CD14-positive monocyte (primary cell): ENCODE measurements around the gene OR2Y1. TPM values are rescaled to one million over a fixed set of nuclear protein-coding genes. Genes with fewer than 3 reads are reported as not detected.
A peak's percentile ranks its signal among the peaks of the same experiment; 100 is the strongest.
"Not testable (repeated sequence)": the region's sequence is repeated elsewhere in the genome, so short reads cannot be mapped to it uniquely, and the experiment has no call there.

Experiments used
- DNase-seq, 3 donors: peaks; one replicate each; pipeline ENCODE4 v3.0.0-alpha.2; 2011 to 2022
- H2AFZ ChIP-seq: 2 replicates; pipeline ENCODE4 v1.6.0; 2012; ENCODE audit warnings: mild to moderate bottlenecking, low read depth, low read length, inconsistent platforms; ENCODE audit not compliant: insufficient read depth, poor library complexity, severe bottlenecking
- H3K27ac ChIP-seq, 2 donors: 1 replicate in 1 of 2; 2 replicates in 1 of 2; pipeline ENCODE4 v1.5.1; 2012 to 2013; ENCODE audit warnings: low read length in 2 of 2, control low read depth in 1 of 2, inconsistent platforms in 1 of 2, low read depth in 1 of 2, mild to moderate bottlenecking in 1 of 2
- H3K27me3 ChIP-seq, 2 donors: one replicate each; pipeline versions ENCODE4 v1.6.0 to v1.6.1; 2011 to 2013; ENCODE audit warnings: low read length in 2 of 2; ENCODE audit not compliant: control insufficient read depth in 2 of 2, insufficient read depth in 2 of 2
- H3K36me3 ChIP-seq, 2 donors: replicated peaks in 1 of 2; 1 replicate in 1 of 2; 2 replicates in 1 of 2; pipeline versions ENCODE4 v1.5.1 to v1.6.1; 2012 to 2013; ENCODE audit warnings: low read length in 2 of 2, control low read depth in 1 of 2, inconsistent platforms in 1 of 2, mild to moderate bottlenecking in 1 of 2; ENCODE audit not compliant: insufficient read depth in 2 of 2, control insufficient read depth in 1 of 2
- H3K4me1 ChIP-seq, 2 donors: 1 replicate in 1 of 2; 2 replicates in 1 of 2; pipeline versions ENCODE4 v1.5.1 to v1.6.1; 2012 to 2013; ENCODE audit warnings: low read length in 2 of 2, control low read depth in 1 of 2, inconsistent platforms in 1 of 2, mild to moderate bottlenecking in 1 of 2, moderate library complexity in 1 of 2; ENCODE audit not compliant: insufficient read depth in 2 of 2, control insufficient read depth in 1 of 2
- H3K4me2 ChIP-seq: replicated peaks from 2 replicates; pipeline ENCODE3; 2012; ENCODE audit warnings: low read length, moderate library complexity, mild to moderate bottlenecking; ENCODE audit not compliant: poor library complexity, severe bottlenecking; ENCODE audit errors: extremely low read depth
- H3K4me3 ChIP-seq, 3 experiments: fragments of 200-600 bp in 1 of 3; sonication (generic) in 1 of 3; replicated peaks in 1 of 3; 1 replicate in 2 of 3; 2 replicates in 1 of 3; pipeline ENCODE4 v1.5.1; 2011 to 2013; ENCODE audit warnings: low read length in 3 of 3, mild to moderate bottlenecking in 3 of 3, control low read depth in 2 of 3, low read depth in 2 of 3, inconsistent platforms in 1 of 3, moderate library complexity in 1 of 3
- H3K79me2 ChIP-seq: 2 replicates; pipeline ENCODE4 v1.6.0; 2012; ENCODE audit warnings: mild to moderate bottlenecking, control low read depth, inconsistent platforms, low read length, moderate library complexity; ENCODE audit not compliant: insufficient read depth
- H3K9ac ChIP-seq: 2 replicates; pipeline ENCODE4 v1.6.0; 2017; ENCODE audit warnings: low read length, mild to moderate bottlenecking; ENCODE audit not compliant: insufficient read depth, poor library complexity, severe bottlenecking
- H3K9me3 ChIP-seq, 2 donors: replicated peaks in 1 of 2; 1 replicate in 1 of 2; 2 replicates in 1 of 2; pipeline versions ENCODE4 v1.5.1 to v1.6.1; 2012 to 2013; ENCODE audit warnings: low read length in 2 of 2, control low read depth in 1 of 2; ENCODE audit not compliant: control insufficient read depth in 1 of 2, insufficient read depth in 1 of 2
- H4K20me1 ChIP-seq: 2 replicates; pipeline ENCODE4 v1.6.0; 2012; ENCODE audit warnings: mild to moderate bottlenecking, low read length, control low read depth, moderate library complexity; ENCODE audit not compliant: insufficient read depth
- H3K27ac Mint-ChIP-seq, 7 donors: one replicate each; pipeline ENCODE4 v1.8.0; 2020; ENCODE audit warnings: mild to moderate bottlenecking in 7 of 7, mixed read lengths in 7 of 7, moderate library complexity in 6 of 7, inconsistent platforms in 2 of 7
- H3K27me3 Mint-ChIP-seq, 3 donors: one replicate each; pipeline ENCODE4 v1.8.0; 2021 to 2022; ENCODE audit warnings: low read depth in 3 of 3, mild to moderate bottlenecking in 3 of 3, mixed read lengths in 3 of 3, moderate library complexity in 3 of 3, inconsistent platforms in 1 of 3
- H3K36me3 Mint-ChIP-seq, 2 donors: one replicate each; pipeline ENCODE4 v1.8.0; 2020; ENCODE audit warnings: mixed read lengths in 2 of 2, inconsistent platforms in 1 of 2, mild to moderate bottlenecking in 1 of 2
- H3K4me1 Mint-ChIP-seq: one replicate; pipeline ENCODE4 v1.8.0; 2020; ENCODE audit warnings: mild to moderate bottlenecking, mixed read lengths
- H3K4me3 Mint-ChIP-seq, 2 donors: one replicate each; pipeline ENCODE4 v1.8.0; 2020; ENCODE audit warnings: mild to moderate bottlenecking in 2 of 2, mixed read lengths in 2 of 2, moderate library complexity in 1 of 2
- H3K9me3 Mint-ChIP-seq, 7 donors: one replicate each; pipeline ENCODE4 v1.8.0; 2020 to 2022; ENCODE audit warnings: mixed read lengths in 7 of 7, mild to moderate bottlenecking in 6 of 7, moderate library complexity in 6 of 7, inconsistent platforms in 2 of 7
- CTCF ChIP-seq: fragments of 200-600 bp; IDR thresholded peaks from one replicate; pipeline ENCODE4 v1.8.0; 2022; ENCODE audit warnings: antibody characterized with exemption, mild to moderate bottlenecking
- WGBS: methylation state at CpG from one replicate; pipeline ENCODE4 v1.1.5; 2013; ENCODE audit warnings: missing lambda C conversion rate; ENCODE audit not compliant: insufficient coverage; 5-methylcytosine and 5-hydroxymethylcytosine counted together
- intact Hi-C, 2 donors: fragments of 100-400 bp; cut with micrococcal nuclease; formaldehyde crosslinking; loops; one replicate each; pipeline versions ENCODE4 v1.15.0 to v1.15.1; 2023
- polyA minus RNA-seq: library from RNA; depleted of rRNA, polyadenylated mRNA; stranded (reverse); fragments of >200 nt; gene quantifications from 2 replicates; pipeline ENCODE4 v1.2.3, GENCODE V29; 2012
- polyA plus RNA-seq, 3 donors: library from polyadenylated mRNA; depleted of rRNA in 1 of 3; unstranded in 2 of 3; stranded (reverse) in 1 of 3; fragments of 300-500 nt in 2 of 3; fragments of >200 nt in 1 of 3; fragmentation: Illumina TruSeq in 2 of 3; gene quantifications; 1 replicate in 2 of 3; 2 replicates in 1 of 3; pipeline ENCODE4 v1.2.3, GENCODE V29; 2012 to 2021
- total RNA-seq, 12 experiments: library from RNA in 1 of 12; stranded (reverse) in 1 of 12; fragments of 120-200 nt in 1 of 12; gene quantifications; one replicate each; pipeline ENCODE4 v1.2.4 and lab custom pipeline; 2013 to 2026; ENCODE audit warnings: mixed read lengths in 6 of 12, inconsistent platforms in 1 of 12

Gene OR2Y1
- not detected for total RNA-seq (2013)
- polyA plus RNA-seq (not detected), polyA minus RNA-seq (not detected in 2 replicates), total RNA-seq (lab: John Stamatoyannopoulos, UW) (0 to 0.23 (median 0) reads per million in 11 experiments)

- H3K27ac Mint-ChIP-seq, result peak within 1 kb of the TSS in 1 of 7 donors; percentile 42
- H3K9me3 Mint-ChIP-seq, result peaks cover 0 to 3% (median 0%) of the 10 kb centered on the region in 7 donors
- no peaks in the 10 kb centered on the region for H3K36me3 ChIP-seq
- no peak within 1 kb of the TSS for H3K4me3 Mint-ChIP-seq
- H3K4me2 ChIP-seq, result no peak within 1 kb of the TSS
- H3K9ac ChIP-seq, result no peak within 1 kb of the TSS
- H4K20me1 ChIP-seq, result no peaks in the 10 kb centered on the region
- no peak within 1 kb of the TSS for H3K4me3 ChIP-seq
- no peaks in the 10 kb centered on the region for H3K27me3 ChIP-seq
- no peak within 1 kb of the TSS for H2AFZ ChIP-seq
- peaks cover 1 to 7% (median 6%) of the 10 kb centered on the region in 3 donors for H3K27me3 Mint-ChIP-seq
- no peaks in the 10 kb centered on the region for H3K4me1 Mint-ChIP-seq
- intact Hi-C loops, result no loop called here
- H3K36me3 Mint-ChIP-seq, result no peaks in the 10 kb centered on the region
- WGBS, result 86% methylated on average over 1 of the region's 2 CpGs
- TF ChIP-seq CTCF, result no peak
- peaks cover 0 to 3% of the 10 kb centered on the region in 2 donors for H3K9me3 ChIP-seq
- H3K27ac ChIP-seq, result no peak within 1 kb of the TSS
- no peak for DNase-seq
- H3K79me2 ChIP-seq, result no peaks in the 10 kb centered on the region
- no peaks in the 10 kb centered on the region for H3K4me1 ChIP-seq
These were observed at the start of gene OR2Y1 for GRCh38 chr5:180739958-180740357. TSS of gene OR2Y1 (minus strand) at chr5:180740058. CDS start at chr5:180740058, 0 bp downstream.

- not testable (repeated sequence) for H3K27ac ChIP-seq, H3K4me1 ChIP-seq, H3K4me2 ChIP-seq, H3K9ac ChIP-seq, H3K4me3 Mint-ChIP-seq, H3K27me3 Mint-ChIP-seq, H3K27me3 ChIP-seq, DNase-seq, H3K9me3 ChIP-seq, H3K9me3 Mint-ChIP-seq, H2AFZ ChIP-seq, H3K4me3 ChIP-seq
- peak overlapping the region in 1 of 7 donors; percentile 69 for H3K27ac Mint-ChIP-seq
- intact Hi-C loops, result loop anchor here in 1 of 2 donors (10.0 kb wide), 1 partner anchor 366 kb away; no protein-coding TSS in a partner anchor
- Histone ChIP-seq H3K36me3 (peaks cover 61 to 79% of the 10 kb centered on the region in 2 donors), H4K20me1 (peaks cover 100% of the 10 kb centered on the region), H3K79me2 (peaks cover 66% of the 10 kb centered on the region)
- peaks cover 59 to 73% of the 10 kb centered on the region in 2 donors for H3K36me3 Mint-ChIP-seq
- H3K4me1 Mint-ChIP-seq, result peaks cover 44% of the 10 kb centered on the region
- 95% methylated on average over 11 of the region's 19 CpGs for WGBS
These were observed 49.0 kb upstream of the OR2Y1 start for GRCh38 chr5:180788651-180789410.
